Measurements from ENCODE around the gene PTPRM.

PTPRM gene

DNA sequence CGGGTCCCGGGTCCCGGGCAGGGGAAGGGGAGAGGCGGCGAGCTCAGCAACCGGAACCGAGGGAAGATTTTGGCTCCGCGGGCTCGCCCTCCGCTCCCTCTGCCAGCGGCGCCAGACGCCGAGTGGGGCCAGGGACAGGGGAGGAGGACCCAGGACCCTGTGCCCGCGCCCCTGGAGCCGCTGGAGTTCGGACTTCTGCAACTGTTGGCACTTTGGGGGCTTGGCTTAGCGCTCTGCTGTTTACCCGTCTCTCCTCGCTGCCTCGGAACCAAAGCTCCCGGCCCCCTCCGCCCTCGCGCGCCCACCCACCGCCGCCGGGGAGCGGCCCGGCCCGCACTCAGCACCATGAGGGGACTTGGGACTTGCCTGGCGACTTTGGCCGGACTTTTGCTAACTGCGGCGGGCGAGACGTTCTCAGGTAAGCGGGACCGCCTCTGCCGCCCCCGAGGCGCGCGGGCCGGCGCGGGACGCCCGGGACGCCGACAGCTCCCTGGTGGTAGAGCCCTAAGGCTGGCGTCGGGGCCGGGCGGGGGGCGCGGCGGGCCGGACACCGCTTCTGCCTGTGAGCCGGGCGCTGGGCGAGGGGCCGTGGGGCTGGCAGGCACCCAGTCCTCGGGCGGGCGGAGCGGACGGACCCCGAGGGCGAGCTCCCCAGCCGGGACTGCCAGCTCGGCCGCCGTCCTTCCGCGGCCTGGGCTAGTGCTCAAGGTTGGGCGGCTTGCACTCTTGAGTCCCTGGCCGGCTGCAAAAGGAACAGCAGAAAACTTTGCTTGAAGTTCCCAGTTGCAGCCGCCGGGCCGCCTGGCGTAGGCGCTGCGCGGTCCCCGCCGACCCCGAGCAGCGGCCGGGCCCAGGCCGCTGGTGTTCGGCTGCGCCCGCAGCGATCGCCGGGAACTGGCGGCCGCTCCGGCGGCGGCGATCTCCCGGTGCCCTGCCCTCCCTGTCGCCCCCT lies 634 bp downstream of the PTPRM start:
- no peaks in the 10 kb centered on the region for H3K9me3 ChIP-seq (ENCODE audit: insufficient read depth, low read depth, low read length)
- no peak for TF ChIP-seq CTCF (conservative IDR thresholded peaks at IDR 0.05; ENCODE audit: low read length)
- TF ChIP-seq EZH2phosphoT487 (IDR thresholded peaks at IDR 0.05; ENCODE audit: borderline replicate concordance) = no peak
- peaks cover 20% of the 10 kb centered on the region for H3K27me3 ChIP-seq (ENCODE audit: insufficient read depth, low read length, poor library complexity, severe bottlenecking)
- no peaks in the 10 kb centered on the region for H3K36me3 ChIP-seq (ENCODE audit: insufficient read depth, low read length)
- no peaks in the 10 kb centered on the region for H4K20me1 ChIP-seq (ENCODE audit: insufficient read depth, low read length, poor library complexity, severe bottlenecking)
- H3K9me2 ChIP-seq (replicated peaks; ENCODE audit: low read depth, low read length) = no peaks in the 10 kb centered on the region
- no peaks in the 10 kb centered on the region for H3F3A ChIP-seq (ENCODE audit: low read depth)
- peak overlapping the region; percentile 71 for H3K4me3 ChIP-seq (ENCODE audit: low read length, poor library complexity, severe bottlenecking)
- peak overlapping the region; percentile 83 for H2AFZ ChIP-seq (ENCODE audit: low read length)
- peak overlapping the region; percentile 58 for H3K9ac ChIP-seq (ENCODE audit: low read depth, low read length, poor library complexity, severe bottlenecking)
- peaks cover 11% of the 10 kb centered on the region for H3K79me2 ChIP-seq (ENCODE audit: insufficient read depth, low read length)
- peak overlapping the region; percentile 73 for H3K4me2 ChIP-seq (ENCODE audit: low read depth, low read length, poor library complexity, severe bottlenecking)
- H3K4me1 ChIP-seq (ENCODE audit: insufficient read depth, low read length, poor library complexity, severe bottlenecking) = peaks cover 5% of the 10 kb centered on the region

- H3K27me3 ChIP-seq (ENCODE audit: insufficient read depth, low read length, poor library complexity, severe bottlenecking) = peaks cover 20% of the 10 kb centered on the region
- H2AFZ ChIP-seq (ENCODE audit: low read length) = no peak overlapping the region; the same call in 1 of the 2 replicates
- H3K4me1 ChIP-seq (ENCODE audit: insufficient read depth, low read length, poor library complexity, severe bottlenecking) = peaks cover 5% of the 10 kb centered on the region
- peak overlapping the region; percentile 73 for H3K4me2 ChIP-seq (ENCODE audit: low read depth, low read length, poor library complexity, severe bottlenecking)
- no peaks in the 10 kb centered on the region for H3K9me3 ChIP-seq (ENCODE audit: insufficient read depth, low read depth, low read length)
- peak overlapping the region; percentile 58 for H3K9ac ChIP-seq (ENCODE audit: low read depth, low read length, poor library complexity, severe bottlenecking)
- H3K4me3 ChIP-seq (ENCODE audit: low read length, poor library complexity, severe bottlenecking) = peak overlapping the region; percentile 71
- no peak for TF ChIP-seq EZH2phosphoT487 (IDR thresholded peaks at IDR 0.05; ENCODE audit: borderline replicate concordance)
- no peak for TF ChIP-seq CTCF (conservative IDR thresholded peaks at IDR 0.05; ENCODE audit: low read length)
- no peaks in the 10 kb centered on the region for H3F3A ChIP-seq (ENCODE audit: low read depth)
- peaks cover 11% of the 10 kb centered on the region for H3K79me2 ChIP-seq (ENCODE audit: insufficient read depth, low read length)
- H3K36me3 ChIP-seq (ENCODE audit: insufficient read depth, low read length) = no peaks in the 10 kb centered on the region
- no peaks in the 10 kb centered on the region for H3K9me2 ChIP-seq (replicated peaks; ENCODE audit: low read depth, low read length)
- no peaks in the 10 kb centered on the region for H4K20me1 ChIP-seq (ENCODE audit: insufficient read depth, low read length, poor library complexity, severe bottlenecking)
These were observed 1.3 kb downstream of the PTPRM start for GRCh38 chr18:7568426-7568825.

DNA sequence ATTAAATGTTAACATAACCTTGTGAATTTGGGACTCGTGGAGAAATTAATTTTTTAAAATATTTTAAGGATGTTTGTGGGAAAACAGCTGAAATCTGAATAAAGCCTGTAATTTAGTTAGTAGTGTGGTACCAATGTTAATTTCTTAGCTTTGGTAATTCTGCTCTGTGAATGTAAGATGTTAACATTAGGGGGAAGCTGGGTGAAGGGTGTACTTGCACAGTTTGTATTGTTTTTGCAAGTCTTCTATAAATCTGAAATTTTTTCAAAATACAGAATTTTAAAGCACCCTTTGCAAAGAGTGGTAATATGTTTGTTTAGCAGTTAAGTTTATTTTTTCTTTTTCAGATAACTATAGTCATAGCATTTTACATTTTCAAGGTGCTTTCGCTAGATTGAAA lies 4.5 kb downstream of the PTPRM start:
- H3K79me2 ChIP-seq (ENCODE audit: insufficient read depth, low read length) = peaks cover 11% of the 10 kb centered on the region
- H3K4me3 ChIP-seq (ENCODE audit: low read length, poor library complexity, severe bottlenecking) = no peak overlapping the region
- no peak overlapping the region for H3K9ac ChIP-seq (ENCODE audit: low read depth, low read length, poor library complexity, severe bottlenecking)
- H3K9me2 ChIP-seq (replicated peaks; ENCODE audit: low read depth, low read length) = no peaks in the 10 kb centered on the region
- no peak overlapping the region for H2AFZ ChIP-seq (ENCODE audit: low read length)
- H3K36me3 ChIP-seq (ENCODE audit: insufficient read depth, low read length) = no peaks in the 10 kb centered on the region
- H3K4me1 ChIP-seq (ENCODE audit: insufficient read depth, low read length, poor library complexity, severe bottlenecking) = peaks cover 5% of the 10 kb centered on the region
- no peak overlapping the region for H3K4me2 ChIP-seq (ENCODE audit: low read depth, low read length, poor library complexity, severe bottlenecking)
- no peaks in the 10 kb centered on the region for H3K9me3 ChIP-seq (ENCODE audit: insufficient read depth, low read depth, low read length)
- no peaks in the 10 kb centered on the region for H4K20me1 ChIP-seq (ENCODE audit: insufficient read depth, low read length, poor library complexity, severe bottlenecking)
- no peaks in the 10 kb centered on the region for H3F3A ChIP-seq (ENCODE audit: low read depth)
- peaks cover 7% of the 10 kb centered on the region for H3K27me3 ChIP-seq (ENCODE audit: insufficient read depth, low read length, poor library complexity, severe bottlenecking)
- TF ChIP-seq CTCF (conservative IDR thresholded peaks at IDR 0.05; ENCODE audit: low read length) (no peak), EZH2phosphoT487 (IDR thresholded peaks at IDR 0.05; ENCODE audit: borderline replicate concordance) (no peak)

Measured in Loucy (cell line).